H9 (cell line): ENCODE measurements around the gene ST13. TPM values are rescaled to one million over a fixed set of nuclear protein-coding genes. Genes with fewer than 3 reads are reported as not detected.

Source experiments
- DNase-seq: peaks from one replicate; pipeline ENCODE4 v3.0.0-alpha.2; 2017
- H2AFZ ChIP-seq: one replicate; pipeline ENCODE4 v1.6.1; 2013; ENCODE audit warnings: mild to moderate bottlenecking, low read length, control low read depth, moderate library complexity
- H2AK5ac ChIP-seq: 2 replicates; pipeline ENCODE4 v1.6.1; 2013; ENCODE audit warnings: low read length, control low read depth, mixed read lengths; ENCODE audit not compliant: insufficient read length
- H2BK120ac ChIP-seq: one replicate; pipeline ENCODE4 v1.6.1; 2013; ENCODE audit warnings: low read depth, mild to moderate bottlenecking, low read length, control low read depth, inconsistent platforms; ENCODE audit not compliant: poor library complexity, severe bottlenecking
- H2BK12ac ChIP-seq: 2 replicates; pipeline ENCODE4 v1.6.1; 2013; ENCODE audit warnings: low read length, control low read depth, mixed read lengths, low read depth; ENCODE audit not compliant: insufficient read length
- H2BK15ac ChIP-seq: 2 replicates; pipeline ENCODE4 v1.6.1; 2013; ENCODE audit warnings: low read depth, low read length, control low read depth
- H2BK20ac ChIP-seq: one replicate; pipeline ENCODE4 v1.6.1; 2013; ENCODE audit warnings: low read depth, mild to moderate bottlenecking, low read length, control low read depth, inconsistent platforms; ENCODE audit not compliant: poor library complexity, severe bottlenecking
- H2BK5ac ChIP-seq: 2 replicates; pipeline ENCODE4 v1.6.1; 2013; ENCODE audit warnings: low read length, control low read depth, mixed read lengths; ENCODE audit not compliant: insufficient read length
- H3K14ac ChIP-seq: 2 replicates; pipeline ENCODE4 v1.6.1; 2013; ENCODE audit warnings: low read length, control low read depth; ENCODE audit not compliant: insufficient read depth
- H3K18ac ChIP-seq: 2 replicates; pipeline ENCODE4 v1.6.1; 2013; ENCODE audit warnings: low read depth, mild to moderate bottlenecking, mixed read lengths, low read length, control low read depth; ENCODE audit not compliant: insufficient read length
- H3K23ac ChIP-seq: 2 replicates; pipeline ENCODE4 v1.6.1; 2013; ENCODE audit warnings: low read length, control low read depth, mixed read lengths, low read depth; ENCODE audit not compliant: insufficient read length
- H3K23me2 ChIP-seq: 2 replicates; pipeline ENCODE4 v1.6.1; 2013; ENCODE audit warnings: low read depth, mild to moderate bottlenecking, mixed read lengths, low read length, control low read depth; ENCODE audit not compliant: insufficient read length, poor library complexity, severe bottlenecking
- H3K27ac ChIP-seq: 2 replicates; pipeline ENCODE4 v1.5.1; 2013; ENCODE audit warnings: low read length, control low read depth, mixed read lengths, low read depth; ENCODE audit not compliant: insufficient read length
- H3K27me3 ChIP-seq: 2 replicates; pipeline ENCODE4 v1.6.1; 2013; ENCODE audit warnings: low read length, control low read depth, inconsistent platforms; ENCODE audit not compliant: insufficient read depth
- H3K4ac ChIP-seq: 2 replicates; pipeline ENCODE4 v1.6.1; 2013; ENCODE audit warnings: low read depth, mild to moderate bottlenecking, control low read depth, inconsistent platforms, low read length, moderate library complexity
- H3K4me1 ChIP-seq: 2 replicates; pipeline ENCODE4 v1.6.1; 2013; ENCODE audit warnings: low read length, control low read depth, inconsistent platforms; ENCODE audit not compliant: insufficient read depth
- H3K4me2 ChIP-seq: 2 replicates; pipeline ENCODE4 v1.6.1; 2013; ENCODE audit warnings: low read length, control low read depth, mixed read lengths; ENCODE audit not compliant: insufficient read length, insufficient read depth
- H3K56ac ChIP-seq: 2 replicates; pipeline ENCODE4 v1.6.1; 2013; ENCODE audit warnings: low read depth, mild to moderate bottlenecking, mixed read lengths, low read length, control low read depth; ENCODE audit not compliant: insufficient read length
- H3K79me1 ChIP-seq: 2 replicates; pipeline ENCODE4 v1.6.1; 2013; ENCODE audit warnings: low read depth, mild to moderate bottlenecking, moderate library complexity, low read length, control low read depth, inconsistent platforms; ENCODE audit not compliant: insufficient read depth, poor library complexity, severe bottlenecking
- H3K79me2 ChIP-seq: 2 replicates; pipeline ENCODE4 v1.6.1; 2013; ENCODE audit warnings: low read length, control low read depth, inconsistent platforms; ENCODE audit not compliant: insufficient read depth
- H3K9ac ChIP-seq: 2 replicates; pipeline ENCODE4 v1.6.1; 2013; ENCODE audit warnings: low read length, control low read depth, mixed read lengths; ENCODE audit not compliant: insufficient read length; ENCODE audit errors: extremely low read depth
- H3K9me3 ChIP-seq: one replicate; pipeline ENCODE4 v1.6.1; 2013; ENCODE audit warnings: low read depth, low read length, inconsistent platforms; ENCODE audit not compliant: control insufficient read depth
- H3T11ph ChIP-seq: one replicate; pipeline ENCODE4 v1.6.1; 2013; ENCODE audit warnings: mild to moderate bottlenecking, low read length, control low read depth, inconsistent platforms
- H4K20me1 ChIP-seq: one replicate; pipeline ENCODE4 v1.6.1; 2013; ENCODE audit not compliant: control insufficient read depth, insufficient read length, insufficient read depth
- H4K5ac ChIP-seq: 2 replicates; pipeline ENCODE4 v1.6.1; 2013; ENCODE audit warnings: low read depth, mild to moderate bottlenecking, mixed read lengths, low read length, control low read depth; ENCODE audit not compliant: insufficient read length
- H4K8ac ChIP-seq: replicated peaks from 2 replicates; pipeline ENCODE4 v1.6.1; 2013; ENCODE audit warnings: low read length, control low read depth, mixed read lengths, low read depth; ENCODE audit not compliant: insufficient read length
- H4K91ac ChIP-seq: 2 replicates; pipeline ENCODE4 v1.6.1; 2013; ENCODE audit warnings: low read depth, mild to moderate bottlenecking, moderate library complexity, mixed read lengths, low read length, control low read depth; ENCODE audit not compliant: insufficient read length
- H3K27ac Mint-ChIP-seq, 3 experiments: 2 replicates in 2 of 3; 3 replicates in 1 of 3; pipeline ENCODE4 v1.8.0; 2020 to 2021; ENCODE audit warnings: mixed read lengths in 3 of 3, mild to moderate bottlenecking in 1 of 3, moderate library complexity in 1 of 3
- H3K27me3 Mint-ChIP-seq: 2 replicates; pipeline ENCODE4 v1.8.0; 2021; ENCODE audit warnings: low read depth, mild to moderate bottlenecking, moderate library complexity, mixed read lengths
- H3K36me3 Mint-ChIP-seq, 3 experiments: 2 replicates in 2 of 3; 3 replicates in 1 of 3; pipeline ENCODE4 v1.8.0; 2020 to 2021; ENCODE audit warnings: low read depth in 3 of 3, mixed read lengths in 3 of 3; ENCODE audit not compliant: insufficient read depth in 1 of 3
- H3K4me1 Mint-ChIP-seq, 2 experiments: 2 replicates each; pipeline ENCODE4 v1.8.0; 2020; ENCODE audit warnings: mixed read lengths in 2 of 2
- H3K4me3 Mint-ChIP-seq, 2 experiments: 2 replicates in 1 of 2; 3 replicates in 1 of 2; pipeline ENCODE4 v1.8.0; 2020 to 2021; ENCODE audit warnings: mild to moderate bottlenecking in 2 of 2, mixed read lengths in 2 of 2, moderate library complexity in 1 of 2
- H3K9me3 Mint-ChIP-seq, 2 experiments: 2 replicates in 1 of 2; 3 replicates in 1 of 2; pipeline ENCODE4 v1.8.0; 2020; ENCODE audit warnings: mild to moderate bottlenecking in 2 of 2, mixed read lengths in 2 of 2, moderate library complexity in 1 of 2
- total RNA-seq: library from RNA; stranded (reverse); gene quantifications from 2 replicates; pipeline ENCODE4 v1.2.1, GENCODE V29; 2021
- TF ChIP-seq, protein P1 (sequence below): fragments of 200-600 bp; sonication (generic); conservative IDR thresholded peaks from 3 replicates; pipeline ENCODE4 v1.8.0; 2021; ENCODE audit warnings: antibody characterized with exemption, mild to moderate bottlenecking

The ST13 gene
- total RNA-seq, 1 experiment from 2014 or later: 353 TPM

DNA sequence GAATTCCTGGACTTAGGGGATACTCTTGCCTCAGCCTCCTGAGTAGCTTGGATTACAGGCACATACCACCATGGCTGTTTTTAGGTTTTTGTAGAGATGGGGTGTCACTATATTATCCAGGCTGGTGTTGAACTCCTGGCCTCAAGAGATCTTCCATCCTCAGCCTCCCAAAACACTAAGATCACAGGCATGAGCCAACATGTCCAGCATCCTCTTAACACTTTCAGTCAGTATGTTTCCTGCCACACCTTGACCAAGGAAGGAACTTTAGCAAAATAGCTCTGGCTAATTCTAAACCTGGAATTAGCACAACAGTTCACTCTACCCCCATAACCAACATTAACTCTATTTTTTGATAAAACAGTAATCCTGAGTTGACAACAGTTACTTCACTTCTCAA is 32.7 kb upstream of the ST13 start:
- Histone ChIP-seq H2BK120ac (no peak overlapping the region), H3K56ac (no peak overlapping the region), H3K79me1 (no peaks in the 10 kb centered on the region), H2BK5ac (peak overlapping the region; percentile 18), H3K14ac (no peak overlapping the region), H4K91ac (no peak overlapping the region), H3K23me2 (no peaks in the 10 kb centered on the region), H4K5ac (no peak overlapping the region), H3K79me2 (no peaks in the 10 kb centered on the region), H3K27ac (no peak overlapping the region), H3K18ac (no peak overlapping the region), H3K4me1 (no peaks in the 10 kb centered on the region), H2BK15ac (no peak overlapping the region), H3T11ph (no peak overlapping the region), H3K23ac (no peak overlapping the region), H2AK5ac (no peak overlapping the region), H4K20me1 (no peaks in the 10 kb centered on the region), H2AFZ (no peak overlapping the region), H3K9ac (no peak overlapping the region), H4K8ac (no peak overlapping the region), H2BK20ac (no peak overlapping the region), H3K4me2 (no peak overlapping the region), H3K27me3 (no peaks in the 10 kb centered on the region), H3K4ac (no peak overlapping the region), H3K9me3 (no peaks in the 10 kb centered on the region), H2BK12ac (no peak overlapping the region)
- TF ChIP-seq, protein P1, sequence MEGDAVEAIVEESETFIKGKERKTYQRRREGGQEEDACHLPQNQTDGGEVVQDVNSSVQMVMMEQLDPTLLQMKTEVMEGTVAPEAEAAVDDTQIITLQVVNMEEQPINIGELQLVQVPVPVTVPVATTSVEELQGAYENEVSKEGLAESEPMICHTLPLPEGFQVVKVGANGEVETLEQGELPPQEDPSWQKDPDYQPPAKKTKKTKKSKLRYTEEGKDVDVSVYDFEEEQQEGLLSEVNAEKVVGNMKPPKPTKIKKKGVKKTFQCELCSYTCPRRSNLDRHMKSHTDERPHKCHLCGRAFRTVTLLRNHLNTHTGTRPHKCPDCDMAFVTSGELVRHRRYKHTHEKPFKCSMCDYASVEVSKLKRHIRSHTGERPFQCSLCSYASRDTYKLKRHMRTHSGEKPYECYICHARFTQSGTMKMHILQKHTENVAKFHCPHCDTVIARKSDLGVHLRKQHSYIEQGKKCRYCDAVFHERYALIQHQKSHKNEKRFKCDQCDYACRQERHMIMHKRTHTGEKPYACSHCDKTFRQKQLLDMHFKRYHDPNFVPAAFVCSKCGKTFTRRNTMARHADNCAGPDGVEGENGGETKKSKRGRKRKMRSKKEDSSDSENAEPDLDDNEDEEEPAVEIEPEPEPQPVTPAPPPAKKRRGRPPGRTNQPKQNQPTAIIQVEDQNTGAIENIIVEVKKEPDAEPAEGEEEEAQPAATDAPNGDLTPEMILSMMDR: no peak
- Mint-ChIP-seq H3K4me1 (no peaks in the 10 kb centered on the region), H3K27ac (peak overlapping the region in 1 of 3 experiments; percentile 81; a peak in 3 of 7 replicates), H3K4me3 (no peak overlapping the region), H3K9me3 (no peaks in the 10 kb centered on the region), H3K36me3 (peaks cover 9 to 46% (median 42%) of the 10 kb centered on the region in 3 experiments; a peak in 6 of 7 replicates), H3K27me3 (no peaks in the 10 kb centered on the region)
- no peak for DNase-seq
